Fibroblast of villous mesenchyme (primary cell): Measurements from ENCODE around the gene COL4A2. TPM values are rescaled to one million over a fixed set of nuclear protein-coding genes. Genes with fewer than 3 reads are reported as not detected.
"Not testable (repeated sequence)": the region's sequence is repeated elsewhere in the genome, so short reads cannot be mapped to it uniquely, and the experiment has no call there.

ENCODE experiments used
- DNase-seq: peaks from one replicate; pipeline ENCODE4 v3.0.0-alpha.2; 2010; ENCODE audit warnings: low read depth
- H3K4me3 ChIP-seq: 2 replicates; pipeline ENCODE4 v1.5.1; 2011; ENCODE audit warnings: low read depth, mild to moderate bottlenecking, low read length
- total RNA-seq: library from RNA; depleted of rRNA; stranded (reverse); fragments of >200 nt; gene quantifications from 2 replicates; pipeline ENCODE4 v1.2.3, GENCODE V29; 2012
- TF ChIP-seq, protein P1 (sequence below): IDR thresholded peaks from 2 replicates; pipeline ENCODE4 v1.5.1; 2012; ENCODE audit warnings: low read depth, mild to moderate bottlenecking, low read length; ENCODE audit not compliant: insufficient read depth

The COL4A2 gene
- total RNA-seq, 1 donor, result 756 TPM

- no peak overlapping the region for H3K4me3 ChIP-seq
- DNase-seq, result no peak
- TF ChIP-seq, protein P1, sequence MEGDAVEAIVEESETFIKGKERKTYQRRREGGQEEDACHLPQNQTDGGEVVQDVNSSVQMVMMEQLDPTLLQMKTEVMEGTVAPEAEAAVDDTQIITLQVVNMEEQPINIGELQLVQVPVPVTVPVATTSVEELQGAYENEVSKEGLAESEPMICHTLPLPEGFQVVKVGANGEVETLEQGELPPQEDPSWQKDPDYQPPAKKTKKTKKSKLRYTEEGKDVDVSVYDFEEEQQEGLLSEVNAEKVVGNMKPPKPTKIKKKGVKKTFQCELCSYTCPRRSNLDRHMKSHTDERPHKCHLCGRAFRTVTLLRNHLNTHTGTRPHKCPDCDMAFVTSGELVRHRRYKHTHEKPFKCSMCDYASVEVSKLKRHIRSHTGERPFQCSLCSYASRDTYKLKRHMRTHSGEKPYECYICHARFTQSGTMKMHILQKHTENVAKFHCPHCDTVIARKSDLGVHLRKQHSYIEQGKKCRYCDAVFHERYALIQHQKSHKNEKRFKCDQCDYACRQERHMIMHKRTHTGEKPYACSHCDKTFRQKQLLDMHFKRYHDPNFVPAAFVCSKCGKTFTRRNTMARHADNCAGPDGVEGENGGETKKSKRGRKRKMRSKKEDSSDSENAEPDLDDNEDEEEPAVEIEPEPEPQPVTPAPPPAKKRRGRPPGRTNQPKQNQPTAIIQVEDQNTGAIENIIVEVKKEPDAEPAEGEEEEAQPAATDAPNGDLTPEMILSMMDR, result no peak
Observed at GRCh38 chr13:110479648-110480047, 172.6 kb downstream of the COL4A2 start.

DNA sequence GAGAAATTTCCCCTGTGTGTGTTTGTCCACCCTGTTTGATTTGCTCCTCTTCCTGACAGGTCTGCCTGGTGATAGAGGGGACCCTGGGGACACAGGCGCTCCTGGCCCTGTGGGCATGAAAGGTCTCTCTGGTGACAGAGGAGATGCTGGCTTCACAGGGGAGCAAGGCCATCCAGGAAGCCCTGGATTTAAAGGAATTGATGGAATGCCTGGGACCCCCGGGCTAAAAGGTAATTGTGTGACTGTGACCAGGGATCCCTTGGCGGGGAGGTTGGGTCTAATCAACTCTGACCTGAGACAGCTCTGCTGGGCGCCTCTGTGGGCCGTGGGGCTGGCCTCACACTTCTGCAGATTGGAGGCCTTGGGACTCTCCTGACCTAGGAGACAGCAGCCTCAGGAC lies 173.1 kb downstream of the COL4A2 start:
- H3K4me3 ChIP-seq, result no peak overlapping the region
- no peak for DNase-seq
- TF ChIP-seq, protein P1, result no peak

GRCh38 chr13:110483386-110483968 lies 176.4 kb downstream of the COL4A2 start:
- TF ChIP-seq, protein P1, result no peak
- DNase-seq, result no peak
- no peak overlapping the region for H3K4me3 ChIP-seq

DNA sequence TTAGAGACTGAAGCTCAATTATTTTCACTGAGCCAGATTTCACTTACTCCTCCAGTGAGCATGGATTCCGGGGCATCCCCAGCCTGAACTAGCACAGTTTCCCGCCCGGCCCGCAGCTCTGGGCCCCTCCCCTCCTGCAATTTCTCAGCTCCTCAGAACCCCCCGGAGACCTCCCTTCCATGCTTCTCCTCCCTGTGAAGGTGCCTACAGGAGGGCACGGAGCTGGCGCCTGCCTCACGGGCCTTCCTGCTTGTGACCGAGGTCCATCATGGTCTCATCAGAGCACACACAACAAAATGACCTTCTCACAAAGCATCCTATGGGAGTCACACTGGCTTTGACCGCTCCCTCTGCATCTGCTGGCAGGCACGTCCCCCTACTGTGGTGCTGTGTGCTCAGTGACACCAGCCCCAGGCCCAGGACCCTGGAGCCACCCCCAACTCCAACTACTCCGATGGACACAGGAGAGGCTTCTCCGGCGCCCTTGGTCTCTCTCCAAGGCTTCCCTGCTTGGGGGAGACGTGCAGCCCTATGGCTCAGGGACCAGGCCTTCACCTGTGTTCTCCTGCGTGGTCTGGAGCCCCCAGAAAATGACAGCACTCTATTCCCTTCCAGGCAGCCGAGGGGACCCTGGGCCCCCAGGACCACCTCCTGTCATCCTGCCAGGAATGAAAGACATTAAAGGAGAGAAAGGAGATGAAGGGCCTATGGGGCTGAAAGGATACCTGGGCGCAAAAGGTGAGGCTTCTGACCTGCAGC lies 177.4 kb downstream of the COL4A2 start:
- H3K4me3 ChIP-seq, result no peak overlapping the region
- TF ChIP-seq, protein P1, result no peak
- no peak for DNase-seq

DNA sequence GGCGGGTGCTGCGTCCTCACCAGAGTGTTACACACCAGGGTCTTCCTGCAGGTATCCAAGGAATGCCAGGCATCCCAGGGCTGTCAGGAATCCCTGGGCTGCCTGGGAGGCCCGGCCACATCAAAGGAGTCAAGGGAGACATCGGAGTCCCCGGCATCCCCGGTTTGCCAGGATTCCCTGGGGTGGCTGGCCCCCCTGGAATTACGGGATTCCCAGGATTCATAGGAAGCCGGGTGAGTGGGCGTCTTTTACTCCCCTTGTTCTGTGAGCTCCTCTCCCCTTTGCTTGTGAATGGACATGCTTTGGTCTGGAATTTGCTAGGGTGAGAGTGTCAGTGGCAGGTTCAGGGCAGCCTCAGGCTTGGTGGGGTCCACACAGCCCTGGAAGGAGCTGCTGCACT lies 178.5 kb downstream of the COL4A2 start:
- H3K4me3 ChIP-seq, result no peak overlapping the region
- no peak for DNase-seq
- TF ChIP-seq, protein P1, result no peak

DNA sequence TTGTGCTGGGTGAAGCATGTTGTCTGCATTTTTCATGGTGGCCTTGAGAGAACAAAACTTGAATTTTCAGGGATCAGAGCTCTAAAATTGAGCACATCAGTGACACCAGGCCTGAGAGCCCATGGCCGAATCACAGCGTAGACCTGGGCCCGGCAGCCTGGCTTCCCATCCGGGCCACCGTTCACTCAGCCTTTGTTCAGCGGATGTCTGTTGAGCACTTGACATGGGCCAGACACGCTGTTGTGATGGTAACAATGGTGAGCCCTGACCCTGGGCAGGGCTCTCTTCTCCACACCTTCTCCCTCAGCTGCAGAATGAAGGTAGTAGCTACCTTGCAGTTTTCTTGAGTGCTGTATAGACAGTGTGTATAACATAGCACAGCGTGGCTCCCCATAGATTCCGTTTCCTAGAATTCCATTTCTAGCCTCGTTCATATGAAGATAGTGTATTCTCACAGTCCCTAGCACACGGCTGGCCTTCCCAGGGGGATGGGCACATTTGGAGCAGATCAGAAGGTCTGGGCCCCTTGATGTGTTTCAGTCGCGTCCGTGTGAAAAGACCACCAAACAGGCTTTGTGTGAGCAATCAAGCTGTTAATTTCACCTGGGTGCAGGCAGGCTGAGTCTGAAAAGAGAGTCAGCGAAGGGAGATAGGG lies 179.1 kb downstream of the COL4A2 start:
- no peak overlapping the region for H3K4me3 ChIP-seq
- DNase-seq, result no peak
- TF ChIP-seq, protein P1, result no peak

- H3K4me3 ChIP-seq, result not testable (repeated sequence)
- peak; percentile 42 for DNase-seq
Observed at GRCh38 chr13:110486880-110487279, 179.8 kb downstream of the COL4A2 start.
